Measurements from ENCODE around the gene SLC44A5.
"Not testable (repeated sequence)": the region's sequence is repeated elsewhere in the genome, so short reads cannot be mapped to it uniquely, and the experiment has no call there.

Gene SLC44A5

GRCh38 chr1:75615613-75616435, 4.9 kb upstream of the SLC44A5 start:
- H3K4me1 Mint-ChIP-seq (ENCODE audit: low read depth): peaks cover 10% of the 10 kb centered on the region
- no peaks in the 10 kb centered on the region for H3K36me3 Mint-ChIP-seq (ENCODE audit: low read depth)

GRCh38 chr1:75614399-75614756, 3.5 kb upstream of the SLC44A5 start:
- Mint-ChIP-seq H3K36me3 (ENCODE audit: low read depth) (no peaks in the 10 kb centered on the region), H3K27me3 (peaks cover 57% of the 10 kb centered on the region), H3K4me1 (ENCODE audit: low read depth) (peaks cover 10% of the 10 kb centered on the region), H3K9me3 (no peaks in the 10 kb centered on the region), H3K4me3 (no peak overlapping the region), H3K27ac (no peak overlapping the region)
- intact Hi-C loops (cut with micrococcal nuclease): no loop called here

More at GRCh38 chr1:75615613-75616435, 4.9 kb upstream of the SLC44A5 start:
- Mint-ChIP-seq H3K27me3 (peaks cover 62% of the 10 kb centered on the region), H3K27ac (no peak overlapping the region), H3K4me3 (no peak overlapping the region), H3K9me3 (no peaks in the 10 kb centered on the region)
- intact Hi-C loops (cut with micrococcal nuclease): no loop called here

GRCh38 chr1:75613916-75614315, 3.0 kb upstream of the SLC44A5 start:
- H3K27me3 Mint-ChIP-seq: peaks cover 52% of the 10 kb centered on the region
- H3K36me3 Mint-ChIP-seq (ENCODE audit: low read depth): no peaks in the 10 kb centered on the region
- H3K4me1 Mint-ChIP-seq (ENCODE audit: low read depth): peaks cover 10% of the 10 kb centered on the region
- no peaks in the 10 kb centered on the region for H3K9me3 Mint-ChIP-seq
- no peak overlapping the region for H3K27ac Mint-ChIP-seq
- H3K4me3 Mint-ChIP-seq: no peak overlapping the region
- intact Hi-C loops (cut with micrococcal nuclease): no loop called here

GRCh38 chr1:75612976-75613375, 2.1 kb upstream of the SLC44A5 start:
- no peak overlapping the region for H3K27ac Mint-ChIP-seq
- intact Hi-C loops (cut with micrococcal nuclease): no loop called here
- H3K27me3 Mint-ChIP-seq: peaks cover 45% of the 10 kb centered on the region
- H3K9me3 Mint-ChIP-seq: no peaks in the 10 kb centered on the region
- no peaks in the 10 kb centered on the region for H3K36me3 Mint-ChIP-seq (ENCODE audit: low read depth)
- H3K4me1 Mint-ChIP-seq (ENCODE audit: low read depth): peaks cover 10% of the 10 kb centered on the region
- H3K4me3 Mint-ChIP-seq: no peak overlapping the region

GRCh38 chr1:75602486-75602885, 8.4 kb downstream of the SLC44A5 start:
- intact Hi-C loops (cut with micrococcal nuclease): no loop called here
- Mint-ChIP-seq H3K27me3 (no peaks in the 10 kb centered on the region), H3K27ac (no peak overlapping the region), H3K4me1 (ENCODE audit: low read depth) (no peaks in the 10 kb centered on the region), H3K9me3 (no peaks in the 10 kb centered on the region), H3K36me3 (ENCODE audit: low read depth) (no peaks in the 10 kb centered on the region), H3K4me3 (no peak overlapping the region)

GRCh38 chr1:75600781-75601180, 10.1 kb downstream of the SLC44A5 start:
- intact Hi-C loops (cut with micrococcal nuclease): no loop called here
- Mint-ChIP-seq H3K27me3 (no peaks in the 10 kb centered on the region), H3K27ac (no peak overlapping the region), H3K4me3 (no peak overlapping the region), H3K4me1 (ENCODE audit: low read depth) (no peaks in the 10 kb centered on the region), H3K36me3 (ENCODE audit: low read depth) (no peaks in the 10 kb centered on the region), H3K9me3 (no peaks in the 10 kb centered on the region)

- Mint-ChIP-seq H3K27me3 (no peaks in the 10 kb centered on the region), H3K4me1 (ENCODE audit: low read depth) (no peaks in the 10 kb centered on the region), H3K4me3 (no peak overlapping the region), H3K36me3 (ENCODE audit: low read depth) (no peaks in the 10 kb centered on the region), H3K9me3 (peaks cover 9% of the 10 kb centered on the region), H3K27ac (no peak overlapping the region)
- intact Hi-C loops (cut with micrococcal nuclease): no loop called here
Measured at GRCh38 chr1:75594327-75594726, 16.6 kb downstream of the SLC44A5 start.

GRCh38 chr1:75593457-75593856, 17.5 kb downstream of the SLC44A5 start:
- H3K36me3 Mint-ChIP-seq (ENCODE audit: low read depth); H3K9me3 Mint-ChIP-seq; H3K4me1 Mint-ChIP-seq (ENCODE audit: low read depth); H3K27me3 Mint-ChIP-seq; H3K4me3 Mint-ChIP-seq; intact Hi-C loops (cut with micrococcal nuclease); H3K27ac Mint-ChIP-seq: not testable (repeated sequence)

GRCh38 chr1:75589637-75590036, 21.3 kb downstream of the SLC44A5 start:
- Mint-ChIP-seq H3K4me1 (ENCODE audit: low read depth) (no peaks in the 10 kb centered on the region), H3K27ac (no peak overlapping the region), H3K36me3 (ENCODE audit: low read depth) (no peaks in the 10 kb centered on the region), H3K27me3 (no peaks in the 10 kb centered on the region), H3K9me3 (peaks cover 9% of the 10 kb centered on the region), H3K4me3 (no peak overlapping the region)
- intact Hi-C loops (cut with micrococcal nuclease): no loop called here

GRCh38 chr1:75588779-75589475, 22.0 kb downstream of the SLC44A5 start:
- intact Hi-C loops (cut with micrococcal nuclease): no loop called here
- Mint-ChIP-seq H3K36me3 (ENCODE audit: low read depth) (no peaks in the 10 kb centered on the region), H3K9me3 (peaks cover 8% of the 10 kb centered on the region)

GRCh38 chr1:75587692-75588091, 23.2 kb downstream of the SLC44A5 start:
- H3K27me3 Mint-ChIP-seq: no peaks in the 10 kb centered on the region
- H3K27ac Mint-ChIP-seq: no peak overlapping the region
- H3K4me1 Mint-ChIP-seq (ENCODE audit: low read depth): no peaks in the 10 kb centered on the region
- intact Hi-C loops (cut with micrococcal nuclease): no loop called here
- no peaks in the 10 kb centered on the region for H3K36me3 Mint-ChIP-seq (ENCODE audit: low read depth)
- H3K9me3 Mint-ChIP-seq: no peaks in the 10 kb centered on the region
- no peak overlapping the region for H3K4me3 Mint-ChIP-seq

More at GRCh38 chr1:75588779-75589475, 22.0 kb downstream of the SLC44A5 start:
- H3K27me3 Mint-ChIP-seq: no peaks in the 10 kb centered on the region
- no peak overlapping the region for H3K27ac Mint-ChIP-seq
- no peak overlapping the region for H3K4me3 Mint-ChIP-seq
- H3K4me1 Mint-ChIP-seq (ENCODE audit: low read depth): no peaks in the 10 kb centered on the region

GRCh38 chr1:75583282-75583681, 27.6 kb downstream of the SLC44A5 start:
- H3K27me3 Mint-ChIP-seq: no peaks in the 10 kb centered on the region
- intact Hi-C loops (cut with micrococcal nuclease): no loop called here
- no peaks in the 10 kb centered on the region for H3K4me1 Mint-ChIP-seq (ENCODE audit: low read depth)
- no peaks in the 10 kb centered on the region for H3K9me3 Mint-ChIP-seq
- no peaks in the 10 kb centered on the region for H3K36me3 Mint-ChIP-seq (ENCODE audit: low read depth)
- no peak overlapping the region for H3K27ac Mint-ChIP-seq
- H3K4me3 Mint-ChIP-seq: no peak overlapping the region

- intact Hi-C loops (cut with micrococcal nuclease): no loop called here
- Mint-ChIP-seq H3K9me3 (no peaks in the 10 kb centered on the region), H3K4me3 (no peak overlapping the region), H3K4me1 (ENCODE audit: low read depth) (no peaks in the 10 kb centered on the region), H3K36me3 (ENCODE audit: low read depth) (no peaks in the 10 kb centered on the region), H3K27ac (no peak overlapping the region), H3K27me3 (no peaks in the 10 kb centered on the region)
Measured at GRCh38 chr1:75582725-75583261, 28.1 kb downstream of the SLC44A5 start.

GRCh38 chr1:75579046-75579445, 31.9 kb downstream of the SLC44A5 start:
- H3K36me3 Mint-ChIP-seq (ENCODE audit: low read depth): no peaks in the 10 kb centered on the region
- no peak overlapping the region for H3K4me3 Mint-ChIP-seq
- intact Hi-C loops (cut with micrococcal nuclease): no loop called here
- H3K9me3 Mint-ChIP-seq: no peaks in the 10 kb centered on the region
- H3K27ac Mint-ChIP-seq: no peak overlapping the region
- H3K4me1 Mint-ChIP-seq (ENCODE audit: low read depth): no peaks in the 10 kb centered on the region
- H3K27me3 Mint-ChIP-seq: no peaks in the 10 kb centered on the region

Data from dendritic cell treated with granulocyte-macrophage colony-stimulating factor and Interleukin-4, amounts not matched to agents 40 ng/mL and 50 ng/mL, for 4 days (primary cell).